PC-3 (cell line): ENCODE data around the gene DLG5. TPM values are rescaled to one million over a fixed set of nuclear protein-coding genes. Genes with fewer than 3 reads are reported as not detected.

Experiments used
- ATAC-seq: fragments of 200-7000 bp; cut with Tn5 transposase; 2 replicates; pipeline ENCODE4 v1.9.1; 2020; ENCODE audit warnings: mild to moderate bottlenecking, moderate library complexity
- BruUV-seq: library from RNA; stranded (reverse); fragments of 400-500 nt; replicated peaks from 2 replicates; lab custom pipeline; 2021; lab: Mats Ljungman, UMichigan
- CTCF ChIA-PET: fragments of 300-600 bp; sonication (Branson Sonifier 250); formaldehyde crosslinking; loops from one replicate; lab custom pipeline; 2022; ENCODE audit warnings: antibody characterized with exemption; lab: Charles Lee
- POLR2A ChIA-PET: fragments of 300-600 bp; sonication (Branson Sonifier 250); formaldehyde crosslinking; loops from one replicate; lab custom pipeline; 2022; ENCODE audit warnings: antibody characterized with exemption; ENCODE audit not compliant: unreplicated experiment; lab: Charles Lee
- DNase-seq: peaks from one replicate; pipeline ENCODE4 v3.0.0-alpha.2; 2015
- H2AFZ ChIP-seq: fragments of 300-600 bp; sonication (generic); 2 replicates; pipeline ENCODE4 v1.6.0; 2016; ENCODE audit warnings: antibody characterized with exemption, low read length
- H3F3A ChIP-seq: fragments of 300-600 bp; sonication (generic); one replicate; pipeline ENCODE4 v1.6.0; 2017; ENCODE audit warnings: antibody characterized with exemption, low read length, control low read depth, mild to moderate bottlenecking; ENCODE audit not compliant: unreplicated experiment
- H3K27ac ChIP-seq: fragments of 300-600 bp; sonication (generic); 2 replicates; pipeline ENCODE4 v1.5.1; 2016; ENCODE audit warnings: mild to moderate bottlenecking, low read length
- H3K27me3 ChIP-seq: fragments of 300-600 bp; sonication (generic); 2 replicates; pipeline ENCODE4 v1.6.1; 2016; ENCODE audit warnings: low read length, mixed read lengths
- H3K36me3 ChIP-seq: fragments of 300-600 bp; sonication (generic); 2 replicates; pipeline ENCODE4 v1.6.1; 2016; ENCODE audit warnings: low read depth, mixed run types, low read length, mixed read lengths
- H3K4me1 ChIP-seq: fragments of 300-600 bp; sonication (generic); 2 replicates; pipeline ENCODE4 v1.5.1; 2016; ENCODE audit warnings: low read length; ENCODE audit not compliant: insufficient read depth
- H3K4me2 ChIP-seq: fragments of 300-600 bp; sonication (generic); 2 replicates; pipeline ENCODE4 v1.6.0; 2016; ENCODE audit warnings: low read length
- H3K4me3 ChIP-seq: fragments of 300-600 bp; sonication (generic); 2 replicates; pipeline ENCODE4 v1.5.1; 2016; ENCODE audit warnings: mild to moderate bottlenecking, low read length, mixed read lengths
- H3K79me2 ChIP-seq: fragments of 300-600 bp; sonication (generic); 2 replicates; pipeline ENCODE4 v1.6.1; 2017; ENCODE audit warnings: low read length, mixed read lengths
- H3K9ac ChIP-seq: fragments of 300-600 bp; sonication (generic); 2 replicates; pipeline ENCODE4 v1.6.0; 2016; ENCODE audit warnings: mild to moderate bottlenecking, low read length
- H3K9me2 ChIP-seq: fragments of 300-600 bp; sonication (generic); replicated peaks from 2 replicates; pipeline ENCODE4 v1.6.1; 2016; ENCODE audit warnings: mixed run types, low read length, mixed read lengths
- H3K9me3 ChIP-seq: fragments of 300-600 bp; sonication (generic); 2 replicates; pipeline ENCODE4 v1.6.1; 2016; ENCODE audit warnings: low read length, mixed read lengths
- H4K20me1 ChIP-seq: fragments of 300-600 bp; sonication (generic); 2 replicates; pipeline ENCODE4 v1.6.1; 2016; ENCODE audit warnings: low read length, mixed read lengths
- CTCF ChIP-seq: fragments of 300-600 bp; sonication (generic); conservative IDR thresholded peaks from 2 replicates; pipeline ENCODE4 v1.5.1; 2017; ENCODE audit warnings: antibody characterized with exemption, low read depth, mild to moderate bottlenecking, low read length
- EZH2 ChIP-seq: fragments of 300-600 bp; sonication (generic); IDR thresholded peaks from one replicate; pipeline ENCODE4 v1.6.1; 2017; ENCODE audit warnings: antibody characterized with exemption, mild to moderate bottlenecking, low read length; ENCODE audit not compliant: unreplicated experiment
- EZH2phosphoT487 ChIP-seq: fragments of 300-600 bp; sonication (generic); IDR thresholded peaks from 2 replicates; pipeline ENCODE4 v1.6.1; 2018; ENCODE audit warnings: mild to moderate bottlenecking, antibody characterized with exemption, low read length, borderline replicate concordance
- intact Hi-C: fragments of 100-400 bp; cut with micrococcal nuclease; formaldehyde crosslinking; loops from 2 replicates; pipeline ENCODE4 v1.9.0; 2023
- total RNA-seq: library from RNA; depleted of rRNA; stranded (reverse); fragments of >200 nt; gene quantifications from 2 replicates; pipeline ENCODE4 v1.2.3, GENCODE V29; 2014

The DLG5 gene
- total RNA-seq, 1 experiment from 2014 or later, result 118 TPM

- intact Hi-C loops, result no loop called here
- ChIA-PET POLR2A (no interaction called here), CTCF (no interaction called here)
- no peak overlapping the region for H3K4me3 ChIP-seq
- H4K20me1 ChIP-seq, result no peaks in the 10 kb centered on the region
- TF ChIP-seq CTCF (no peak), EZH2phosphoT487 (no peak), EZH2 (no peak)
- DNase-seq (no peak), ATAC-seq (no peak)
- no peaks in the 10 kb centered on the region for H3K4me1 ChIP-seq
- no peaks in the 10 kb centered on the region for H3K9me2 ChIP-seq
- no peak overlapping the region for H3K27ac ChIP-seq
- H3K9ac ChIP-seq, result no peak overlapping the region
- H3F3A ChIP-seq, result no peaks in the 10 kb centered on the region
- H2AFZ ChIP-seq, result no peak overlapping the region
- H3K27me3 ChIP-seq, result no peaks in the 10 kb centered on the region
- H3K9me3 ChIP-seq, result no peaks in the 10 kb centered on the region
- no TSS peak for BruUV-seq
- H3K36me3 ChIP-seq, result peaks cover 86% of the 10 kb centered on the region
- no peak overlapping the region for H3K4me2 ChIP-seq
- H3K79me2 ChIP-seq, result no peaks in the 10 kb centered on the region
These were observed 132.1 kb downstream of the DLG5 start for GRCh38 chr10:77794256-77795142.

- Histone ChIP-seq H3K4me2 (no peak overlapping the region), H3F3A (no peaks in the 10 kb centered on the region), H3K4me1 (no peaks in the 10 kb centered on the region), H3K9ac (no peak overlapping the region), H3K27ac (no peak overlapping the region), H3K9me3 (no peaks in the 10 kb centered on the region), H3K4me3 (no peak overlapping the region), H3K9me2 (no peaks in the 10 kb centered on the region), H2AFZ (no peak overlapping the region), H3K27me3 (no peaks in the 10 kb centered on the region), H3K79me2 (no peaks in the 10 kb centered on the region), H3K36me3 (peaks cover 83% of the 10 kb centered on the region), H4K20me1 (no peaks in the 10 kb centered on the region)
- ChIA-PET POLR2A (no interaction called here), CTCF (no interaction called here)
- BruUV-seq, result no TSS peak
- ATAC-seq (no peak), DNase-seq (no peak)
- intact Hi-C loops, result no loop called here
- no peak for TF ChIP-seq EZH2phosphoT487
These were observed 132.7 kb downstream of the DLG5 start for GRCh38 chr10:77793831-77794230.

GRCh38 chr10:77792155-77792554, 134.4 kb downstream of the DLG5 start:
- intact Hi-C loops, result no loop called here
- H3K9me2 ChIP-seq, result no peaks in the 10 kb centered on the region
- no peaks in the 10 kb centered on the region for H3K4me1 ChIP-seq
- H4K20me1 ChIP-seq, result no peaks in the 10 kb centered on the region
- no peak overlapping the region for H3K4me2 ChIP-seq
- no peaks in the 10 kb centered on the region for H3F3A ChIP-seq
- no peaks in the 10 kb centered on the region for H3K79me2 ChIP-seq
- CTCF ChIA-PET, result no interaction called here
- ATAC-seq (no peak), DNase-seq (no peak)
- peaks cover 69% of the 10 kb centered on the region for H3K36me3 ChIP-seq
- H2AFZ ChIP-seq, result no peak overlapping the region
- POLR2A ChIA-PET, result interaction anchor here (0.6 kb wide), 1 partner anchor 115 kb away, joined by 4 read pairs; no protein-coding TSS in a partner anchor
- BruUV-seq, result no TSS peak
- H3K4me3 ChIP-seq, result no peak overlapping the region
- no peaks in the 10 kb centered on the region for H3K27me3 ChIP-seq
- TF ChIP-seq EZH2 (no peak), CTCF (no peak), EZH2phosphoT487 (no peak)
- no peak overlapping the region for H3K27ac ChIP-seq
- no peak overlapping the region for H3K9ac ChIP-seq
- no peaks in the 10 kb centered on the region for H3K9me3 ChIP-seq
